Neural cell (in vitro differentiated cells): ENCODE data around the gene LRP1-AS. TPM values are rescaled to one million over a fixed set of nuclear protein-coding genes. Genes with fewer than 3 reads are reported as not detected.

Experiments
- H2AFZ ChIP-seq: fragments of 200-600, 300-800 bp; sonication (generic), shearing (Covaris generic); 2 replicates; pipeline ENCODE4 v1.6.0; 2014; ENCODE audit warnings: low read depth, mild to moderate bottlenecking, antibody characterized with exemption, low read length, moderate library complexity
- H3F3A ChIP-seq: fragments of 200-600 bp; shearing (Covaris generic); 2 replicates; pipeline ENCODE4 v1.6.1; 2016; ENCODE audit warnings: mild to moderate bottlenecking, moderate library complexity, mixed read lengths, antibody characterized with exemption, low read length; ENCODE audit not compliant: insufficient read depth, poor library complexity, severe bottlenecking
- H3K27ac ChIP-seq: fragments of 200-600, 300-800 bp; sonication (generic), shearing (Covaris generic); 2 replicates; pipeline ENCODE4 v1.5.1; 2014; ENCODE audit warnings: mild to moderate bottlenecking, low read length, moderate library complexity
- H3K27me3 ChIP-seq: fragments of 300-800, 200-600 bp; sonication (generic), shearing (Covaris generic); 2 replicates; pipeline ENCODE4 v1.6.0; 2014; ENCODE audit warnings: mild to moderate bottlenecking, low read depth, low read length, moderate library complexity; ENCODE audit not compliant: insufficient read depth
- H3K36me3 ChIP-seq: fragments of 300-800, 200-600 bp; sonication (generic), shearing (Covaris generic); 2 replicates; pipeline ENCODE4 v1.5.1; 2014; ENCODE audit warnings: mild to moderate bottlenecking, antibody characterized with exemption, low read length, moderate library complexity; ENCODE audit not compliant: insufficient read depth
- H3K4me2 ChIP-seq: fragments of 300-800, 200-600 bp; sonication (generic), shearing (Covaris generic); 2 replicates; pipeline ENCODE4 v1.6.0; 2014; ENCODE audit warnings: mild to moderate bottlenecking, low read length
- H3K4me3 ChIP-seq: fragments of 300-800, 200-600 bp; sonication (generic), shearing (Covaris generic); 2 replicates; pipeline ENCODE4 v1.5.1; 2014; ENCODE audit warnings: mild to moderate bottlenecking, low read length, moderate library complexity
- H3K79me2 ChIP-seq: fragments of 200-600 bp; shearing (Covaris generic); replicated peaks from 2 replicates; pipeline ENCODE4 v1.6.0; 2014; ENCODE audit warnings: mild to moderate bottlenecking, low read length, moderate library complexity; ENCODE audit not compliant: insufficient read depth
- H3K9ac ChIP-seq: fragments of 300-800, 200-600 bp; sonication (generic), shearing (Covaris generic); 2 replicates; pipeline ENCODE4 v1.6.1; 2016; ENCODE audit warnings: mild to moderate bottlenecking, low read length, mixed read lengths
- H3K9me2 ChIP-seq: fragments of 200-600 bp; shearing (Covaris generic); 2 replicates; pipeline ENCODE4 v1.6.1; 2016; ENCODE audit warnings: mild to moderate bottlenecking, low read length, mixed read lengths; ENCODE audit not compliant: insufficient read depth
- H3K9me3 ChIP-seq: fragments of 200-600, 300-800 bp; sonication (generic), shearing (Covaris generic); 2 replicates; pipeline ENCODE4 v1.6.1; 2016; ENCODE audit warnings: mild to moderate bottlenecking, mixed run types, low read length, moderate library complexity, mixed read lengths
- H4K20me1 ChIP-seq: fragments of 200-600 bp; shearing (Covaris generic); 2 replicates; pipeline ENCODE4 v1.6.1; 2016; ENCODE audit warnings: mild to moderate bottlenecking, mixed run types; ENCODE audit not compliant: insufficient read depth
- EP300 ChIP-seq: fragments of 450-650 bp; conservative IDR thresholded peaks from 2 replicates; pipeline ENCODE4 v1.6.1; 2014; ENCODE audit warnings: antibody characterized with exemption, mild to moderate bottlenecking, moderate library complexity; ENCODE audit not compliant: poor library complexity, severe bottlenecking
- EZH2 ChIP-seq: fragments of 200-600, 300-800 bp; shearing (Covaris generic), sonication (generic); IDR thresholded peaks from 2 replicates; pipeline ENCODE4 v1.6.1; 2014; ENCODE audit warnings: antibody characterized with exemption, low read length, borderline replicate concordance, mild to moderate bottlenecking; ENCODE audit not compliant: insufficient read depth, poor library complexity, severe bottlenecking
- MXI1 ChIP-seq: fragments of 450-650 bp; conservative IDR thresholded peaks from 2 replicates; pipeline ENCODE4 v1.6.1; 2014; ENCODE audit warnings: antibody characterized with exemption, mild to moderate bottlenecking; ENCODE audit not compliant: poor library complexity, severe bottlenecking
- POLR2AphosphoS5 ChIP-seq: IDR thresholded peaks from 2 replicates; pipeline ENCODE4 v1.6.1; 2012
- RAD21 ChIP-seq: fragments of 450-650 bp; conservative IDR thresholded peaks from 2 replicates; pipeline ENCODE4 v1.6.1; 2014; ENCODE audit warnings: antibody characterized with exemption, mild to moderate bottlenecking, moderate library complexity
- SMC3 ChIP-seq: fragments of 450-650 bp; conservative IDR thresholded peaks from 2 replicates; pipeline ENCODE4 v1.6.1; 2014; ENCODE audit warnings: antibody characterized with exemption, mild to moderate bottlenecking, moderate library complexity; ENCODE audit not compliant: poor library complexity
- TAF1 ChIP-seq: IDR thresholded peaks from 2 replicates; pipeline ENCODE4 v1.6.1; 2012; ENCODE audit warnings: low read depth
- polyA plus RNA-seq: library from polyadenylated mRNA; depleted of rRNA; stranded (reverse); fragments of >200 nt; gene quantifications from 2 replicates; pipeline ENCODE4 v1.2.3, GENCODE V29; 2014
- TF ChIP-seq, protein P1 (sequence below): fragments of 450-650 bp; IDR thresholded peaks from 2 replicates; pipeline ENCODE4 v1.5.1; 2014; ENCODE audit warnings: antibody characterized with exemption, mild to moderate bottlenecking, moderate library complexity; ENCODE audit not compliant: poor library complexity, severe bottlenecking
- TF ChIP-seq, protein P2 (sequence below): IDR thresholded peaks from 2 replicates; pipeline ENCODE4 v1.6.1; 2012; ENCODE audit warnings: borderline replicate concordance

Gene LRP1-AS
- polyA plus RNA-seq, 1 donor from 2014 or later: not detected

DNA sequence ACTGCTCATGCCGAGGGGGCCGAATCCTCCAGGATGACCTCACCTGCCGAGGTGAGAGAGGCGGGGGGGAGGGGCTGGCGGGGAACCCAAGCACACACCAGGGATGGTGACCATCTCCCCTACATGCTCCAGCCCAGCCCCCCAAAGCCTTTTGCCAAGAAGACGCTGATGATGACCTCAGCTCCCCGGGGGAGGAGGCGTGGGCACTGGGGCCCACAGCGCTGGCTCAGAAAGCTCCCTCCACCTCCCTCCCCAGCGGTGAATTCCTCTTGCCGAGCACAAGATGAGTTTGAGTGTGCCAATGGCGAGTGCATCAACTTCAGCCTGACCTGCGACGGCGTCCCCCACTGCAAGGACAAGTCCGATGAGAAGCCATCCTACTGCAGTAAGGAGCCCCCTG, 45.5 kb upstream of the LRP1-AS start:
- peaks cover 2% of the 10 kb centered on the region for H3K36me3 ChIP-seq

DNA sequence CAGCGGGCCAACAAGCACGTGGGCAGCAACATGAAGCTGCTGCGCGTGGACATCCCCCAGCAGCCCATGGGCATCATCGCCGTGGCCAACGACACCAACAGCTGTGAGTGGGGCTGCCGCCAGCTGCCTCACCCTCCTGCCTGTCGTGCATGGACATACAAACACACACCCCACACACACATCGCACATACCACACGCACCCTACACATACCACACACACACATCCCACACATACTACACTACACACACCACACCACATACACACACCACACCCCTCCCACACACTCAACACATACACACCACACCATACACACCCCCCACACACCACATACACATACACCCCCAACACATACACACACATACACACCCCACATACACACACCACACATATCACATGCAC, 44.0 kb upstream of the LRP1-AS start:
- H3K79me2 ChIP-seq: no peaks in the 10 kb centered on the region
- H4K20me1 ChIP-seq: no peaks in the 10 kb centered on the region
- H3F3A ChIP-seq: no peaks in the 10 kb centered on the region
- no peaks in the 10 kb centered on the region for H3K9me2 ChIP-seq
- no peak overlapping the region for H3K4me2 ChIP-seq
- no peak overlapping the region for H2AFZ ChIP-seq
- H3K9ac ChIP-seq: no peak overlapping the region
- no peaks in the 10 kb centered on the region for H3K36me3 ChIP-seq
- no peak overlapping the region for H3K27ac ChIP-seq
- no peaks in the 10 kb centered on the region for H3K27me3 ChIP-seq
- no peak overlapping the region for H3K4me3 ChIP-seq
- H3K9me3 ChIP-seq: no peaks in the 10 kb centered on the region
- TF ChIP-seq SMC3: no peak

More for the DNA sequence above, 45.5 kb upstream of the LRP1-AS start:
- no peaks in the 10 kb centered on the region for H3F3A ChIP-seq
- H3K9me3 ChIP-seq: no peaks in the 10 kb centered on the region
- no peaks in the 10 kb centered on the region for H4K20me1 ChIP-seq
- H3K4me3 ChIP-seq: no peak overlapping the region
- H3K4me2 ChIP-seq: no peak overlapping the region
- H3K9ac ChIP-seq: no peak overlapping the region
- no peak overlapping the region for H3K27ac ChIP-seq
- no peak overlapping the region for H2AFZ ChIP-seq
- H3K9me2 ChIP-seq: no peaks in the 10 kb centered on the region
- TF ChIP-seq SMC3 (no peak), RAD21 (no peak), POLR2AphosphoS5 (no peak), TAF1 (no peak), MXI1 (no peak), EZH2 (no peak), EP300 (no peak)
- TF ChIP-seq, protein P1, sequence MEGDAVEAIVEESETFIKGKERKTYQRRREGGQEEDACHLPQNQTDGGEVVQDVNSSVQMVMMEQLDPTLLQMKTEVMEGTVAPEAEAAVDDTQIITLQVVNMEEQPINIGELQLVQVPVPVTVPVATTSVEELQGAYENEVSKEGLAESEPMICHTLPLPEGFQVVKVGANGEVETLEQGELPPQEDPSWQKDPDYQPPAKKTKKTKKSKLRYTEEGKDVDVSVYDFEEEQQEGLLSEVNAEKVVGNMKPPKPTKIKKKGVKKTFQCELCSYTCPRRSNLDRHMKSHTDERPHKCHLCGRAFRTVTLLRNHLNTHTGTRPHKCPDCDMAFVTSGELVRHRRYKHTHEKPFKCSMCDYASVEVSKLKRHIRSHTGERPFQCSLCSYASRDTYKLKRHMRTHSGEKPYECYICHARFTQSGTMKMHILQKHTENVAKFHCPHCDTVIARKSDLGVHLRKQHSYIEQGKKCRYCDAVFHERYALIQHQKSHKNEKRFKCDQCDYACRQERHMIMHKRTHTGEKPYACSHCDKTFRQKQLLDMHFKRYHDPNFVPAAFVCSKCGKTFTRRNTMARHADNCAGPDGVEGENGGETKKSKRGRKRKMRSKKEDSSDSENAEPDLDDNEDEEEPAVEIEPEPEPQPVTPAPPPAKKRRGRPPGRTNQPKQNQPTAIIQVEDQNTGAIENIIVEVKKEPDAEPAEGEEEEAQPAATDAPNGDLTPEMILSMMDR: no peak
- TF ChIP-seq, protein P2, sequence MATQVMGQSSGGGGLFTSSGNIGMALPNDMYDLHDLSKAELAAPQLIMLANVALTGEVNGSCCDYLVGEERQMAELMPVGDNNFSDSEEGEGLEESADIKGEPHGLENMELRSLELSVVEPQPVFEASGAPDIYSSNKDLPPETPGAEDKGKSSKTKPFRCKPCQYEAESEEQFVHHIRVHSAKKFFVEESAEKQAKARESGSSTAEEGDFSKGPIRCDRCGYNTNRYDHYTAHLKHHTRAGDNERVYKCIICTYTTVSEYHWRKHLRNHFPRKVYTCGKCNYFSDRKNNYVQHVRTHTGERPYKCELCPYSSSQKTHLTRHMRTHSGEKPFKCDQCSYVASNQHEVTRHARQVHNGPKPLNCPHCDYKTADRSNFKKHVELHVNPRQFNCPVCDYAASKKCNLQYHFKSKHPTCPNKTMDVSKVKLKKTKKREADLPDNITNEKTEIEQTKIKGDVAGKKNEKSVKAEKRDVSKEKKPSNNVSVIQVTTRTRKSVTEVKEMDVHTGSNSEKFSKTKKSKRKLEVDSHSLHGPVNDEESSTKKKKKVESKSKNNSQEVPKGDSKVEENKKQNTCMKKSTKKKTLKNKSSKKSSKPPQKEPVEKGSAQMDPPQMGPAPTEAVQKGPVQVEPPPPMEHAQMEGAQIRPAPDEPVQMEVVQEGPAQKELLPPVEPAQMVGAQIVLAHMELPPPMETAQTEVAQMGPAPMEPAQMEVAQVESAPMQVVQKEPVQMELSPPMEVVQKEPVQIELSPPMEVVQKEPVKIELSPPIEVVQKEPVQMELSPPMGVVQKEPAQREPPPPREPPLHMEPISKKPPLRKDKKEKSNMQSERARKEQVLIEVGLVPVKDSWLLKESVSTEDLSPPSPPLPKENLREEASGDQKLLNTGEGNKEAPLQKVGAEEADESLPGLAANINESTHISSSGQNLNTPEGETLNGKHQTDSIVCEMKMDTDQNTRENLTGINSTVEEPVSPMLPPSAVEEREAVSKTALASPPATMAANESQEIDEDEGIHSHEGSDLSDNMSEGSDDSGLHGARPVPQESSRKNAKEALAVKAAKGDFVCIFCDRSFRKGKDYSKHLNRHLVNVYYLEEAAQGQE: no peak
- no peaks in the 10 kb centered on the region for H3K79me2 ChIP-seq
- no peaks in the 10 kb centered on the region for H3K27me3 ChIP-seq

DNA sequence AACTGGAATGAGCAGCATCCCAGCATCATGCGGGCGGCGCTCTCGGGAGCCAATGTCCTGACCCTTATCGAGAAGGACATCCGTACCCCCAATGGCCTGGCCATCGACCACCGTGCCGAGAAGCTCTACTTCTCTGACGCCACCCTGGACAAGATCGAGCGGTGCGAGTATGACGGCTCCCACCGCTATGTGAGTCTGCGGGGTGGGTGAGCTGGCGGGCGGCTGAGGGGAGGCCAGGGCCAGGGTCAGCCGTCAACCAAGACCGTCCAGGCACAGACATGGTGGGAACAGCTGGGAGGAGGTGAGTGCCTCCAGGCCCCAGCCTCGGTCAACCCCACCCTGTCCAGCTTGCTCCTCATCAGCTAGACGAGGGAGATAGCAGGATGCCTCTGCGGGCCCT, 43.4 kb upstream of the LRP1-AS start:
- Histone ChIP-seq H3K4me2 (no peak overlapping the region), H3K27me3 (no peaks in the 10 kb centered on the region), H2AFZ (no peak overlapping the region), H3F3A (no peaks in the 10 kb centered on the region), H3K79me2 (no peaks in the 10 kb centered on the region), H3K9me3 (no peaks in the 10 kb centered on the region), H3K9ac (no peak overlapping the region), H3K4me3 (no peak overlapping the region), H3K36me3 (no peaks in the 10 kb centered on the region), H3K27ac (no peak overlapping the region), H3K9me2 (no peaks in the 10 kb centered on the region), H4K20me1 (no peaks in the 10 kb centered on the region)
- no peak for TF ChIP-seq SMC3
- TF ChIP-seq RAD21: no peak
- peak; percentile 2 for TF ChIP-seq POLR2AphosphoS5
- no peak for TF ChIP-seq EP300
- TF ChIP-seq EZH2: no peak
- TF ChIP-seq MXI1: no peak
- no peak for TF ChIP-seq TAF1
- TF ChIP-seq, protein P1: no peak
